ENCODE data around the gene ANO2.
A peak's percentile ranks its signal among the peaks of the same experiment; 100 is the strongest.

ANO2 gene

GRCh38 chr12:5808981-5809380 lies 136.1 kb downstream of the ANO2 start:
- DNase-seq = no peak

- no peak for DNase-seq
These were observed 137.4 kb downstream of the ANO2 start for GRCh38 chr12:5807514-5808219.

GRCh38 chr12:5807090-5807414 lies 138.0 kb downstream of the ANO2 start:
- no peak for DNase-seq

- no peak for DNase-seq
These were observed 138.5 kb downstream of the ANO2 start for GRCh38 chr12:5806371-5807089.

GRCh38 chr12:5803532-5803931 lies 141.5 kb downstream of the ANO2 start:
- no peak for DNase-seq

GRCh38 chr12:5798242-5799015 lies 146.6 kb downstream of the ANO2 start:
- no peak for DNase-seq

GRCh38 chr12:5797661-5798060 lies 147.4 kb downstream of the ANO2 start:
- DNase-seq = no peak

GRCh38 chr12:5796959-5797225 lies 148.2 kb downstream of the ANO2 start:
- no peak for DNase-seq

GRCh38 chr12:5796171-5796958 lies 148.7 kb downstream of the ANO2 start:
- peak; percentile 6 for DNase-seq

GRCh38 chr12:5794156-5794555 lies 150.9 kb downstream of the ANO2 start:
- no peak for DNase-seq

- DNase-seq = no peak
These were observed 152.7 kb downstream of the ANO2 start for GRCh38 chr12:5792343-5792742.

GRCh38 chr12:5789469-5789968 lies 155.5 kb downstream of the ANO2 start:
- DNase-seq = no peak

GRCh38 chr12:5787828-5788227 lies 157.2 kb downstream of the ANO2 start:
- no peak for DNase-seq

- DNase-seq = no peak
These were observed 159.5 kb downstream of the ANO2 start for GRCh38 chr12:5785601-5786000.

- no peak for DNase-seq
These were observed 160.5 kb downstream of the ANO2 start for GRCh38 chr12:5784462-5785130.

- DNase-seq = no peak
These were observed 161.7 kb downstream of the ANO2 start for GRCh38 chr12:5783289-5783920.

- DNase-seq = no peak
These were observed 164.5 kb downstream of the ANO2 start for GRCh38 chr12:5780536-5780935.

GRCh38 chr12:5779401-5779800 lies 165.7 kb downstream of the ANO2 start:
- DNase-seq = no peak

GRCh38 chr12:5778821-5779220 lies 166.2 kb downstream of the ANO2 start:
- DNase-seq = no peak

GRCh38 chr12:5777451-5777850 lies 167.6 kb downstream of the ANO2 start:
- no peak for DNase-seq

GRCh38 chr12:5776091-5776490 lies 169.0 kb downstream of the ANO2 start:
- no peak for DNase-seq

GRCh38 chr12:5773550-5773949 lies 171.5 kb downstream of the ANO2 start:
- DNase-seq = no peak

All from activated CD4-positive, alpha-beta T cell treated with anti-CD3 and anti-CD28 coated beads, Interleukin-10, Interleukin-2, amounts not matched to agents 100 ng/mL and 50 ng/mL, durations not matched to agents 16 hours and 8 hours (primary cell).